Measurements from ENCODE around the gene SKI.

DNA sequence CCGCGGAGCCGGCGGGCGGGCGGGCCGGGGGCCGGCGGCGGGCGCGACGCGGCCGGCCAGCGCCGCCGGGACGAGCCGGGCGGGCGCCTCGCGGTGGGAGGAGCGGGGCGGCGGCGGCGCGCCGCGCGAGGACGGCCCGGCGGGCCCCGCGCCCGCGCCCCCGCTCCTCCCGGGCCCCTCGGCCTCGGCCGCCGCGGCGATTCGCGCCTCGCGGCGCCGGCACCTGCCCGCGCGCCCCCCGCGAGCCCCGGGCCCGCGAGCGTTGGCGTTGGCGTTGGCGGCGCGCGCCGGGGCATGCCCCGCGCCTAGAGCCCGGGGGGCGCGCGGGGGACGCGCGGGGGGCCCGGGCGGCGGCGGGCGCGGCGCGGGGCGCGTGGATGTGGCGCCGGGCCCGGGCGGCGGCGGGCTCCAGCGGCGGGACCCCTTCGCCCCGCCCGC, at the start of gene SKI:
- TF ChIP-seq FOXM1 (IDR thresholded peaks at IDR 0.05; ENCODE audit: low read depth, low read length) (no peak), MEF2A (IDR thresholded peaks at IDR 0.05; ENCODE audit: insufficient read depth, low read depth, low read length) (no peak), CTCF (IDR thresholded peaks at IDR 0.05 in 2 of 3, conservative IDR thresholded peaks at IDR 0.05 in 1 of 3; ENCODE audit: control insufficient read depth in 2 of 3, extremely low read depth in 1 of 3, insufficient read depth in 1 of 3, low read depth in 3 of 3, low read length in 3 of 3) (no peak), GABPA (IDR thresholded peaks at IDR 0.05; ENCODE audit: low read depth) (no peak), PAX8 (IDR thresholded peaks at IDR 0.05) (no peak), MXI1 (IDR thresholded peaks at IDR 0.05; ENCODE audit: low read depth, low read length) (no peak), TAF1 (IDR thresholded peaks at IDR 0.05; ENCODE audit: borderline replicate concordance, low read depth, low read length) (no peak), TCF7 (IDR thresholded peaks at IDR 0.05; ENCODE audit: borderline replicate concordance) (no peak), SMAD1 (IDR thresholded peaks at IDR 0.05; ENCODE audit: low read depth, partially characterized antibody) (no peak), POLR2A (IDR thresholded peaks at IDR 0.05; ENCODE audit: low read depth, low read length) (no peak), FOS (IDR thresholded peaks at IDR 0.05; ENCODE audit: borderline replicate concordance, extremely low read depth, insufficient read length) (no peak), SIX5 (IDR thresholded peaks at IDR 0.05; ENCODE audit: low read depth, low read length, severe bottlenecking) (no peak), EGR1 (IDR thresholded peaks at IDR 0.05; ENCODE audit: borderline replicate concordance in 1 of 2, low read depth in 2 of 2, low read length in 2 of 2) (no peak), NFIC (IDR thresholded peaks at IDR 0.05; ENCODE audit: low read depth, low read length) (no peak)
